Fibroblast of lung (primary cell): ENCODE measurements around the gene ANXA2.

Experiments
- EZH2 ChIP-seq: IDR thresholded peaks from 2 replicates; pipeline ENCODE4 v1.5.1; 2012; ENCODE audit warnings: low read length, control low read depth, mild to moderate bottlenecking; ENCODE audit errors: missing control alignments
- TF ChIP-seq, protein P1 (sequence below), 2 donors: IDR thresholded peaks in 1 of 2; conservative IDR thresholded peaks in 1 of 2; 1 replicate in 1 of 2; 2 replicates in 1 of 2; pipeline ENCODE4 v1.5.1; 2011 to 2012; ENCODE audit warnings: low read length in 2 of 2, control low read depth in 1 of 2, inconsistent platforms in 1 of 2, low read depth in 1 of 2, mild to moderate bottlenecking in 1 of 2

DNA sequence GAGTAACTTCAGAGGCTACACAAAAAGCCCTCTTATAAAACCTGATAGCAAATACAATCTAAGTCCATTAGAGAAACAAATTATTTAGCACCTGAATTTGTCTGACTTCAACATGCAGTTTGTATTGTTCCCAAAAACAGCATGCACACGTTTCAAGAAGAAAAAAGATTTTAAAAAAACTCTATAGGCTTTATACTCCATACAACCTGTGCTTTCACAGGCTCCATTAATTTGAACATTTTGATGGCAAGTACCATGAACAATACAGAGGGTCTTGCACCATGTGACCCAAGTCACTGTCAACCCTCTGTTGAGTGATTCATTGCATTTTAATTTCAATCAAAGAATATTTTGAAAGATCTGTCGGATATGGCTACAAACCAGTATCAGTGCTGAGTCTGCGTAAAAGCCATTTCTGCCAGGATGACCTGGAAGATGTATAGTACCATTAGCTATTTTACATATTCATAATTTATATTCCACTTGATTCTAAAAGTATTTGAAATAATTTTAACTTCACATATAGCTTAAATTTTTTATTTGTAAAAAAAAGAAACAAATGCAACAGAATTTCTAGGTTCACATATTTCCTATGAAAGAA is 13.2 kb downstream of the ANXA2 start:
- TF ChIP-seq, protein P1, sequence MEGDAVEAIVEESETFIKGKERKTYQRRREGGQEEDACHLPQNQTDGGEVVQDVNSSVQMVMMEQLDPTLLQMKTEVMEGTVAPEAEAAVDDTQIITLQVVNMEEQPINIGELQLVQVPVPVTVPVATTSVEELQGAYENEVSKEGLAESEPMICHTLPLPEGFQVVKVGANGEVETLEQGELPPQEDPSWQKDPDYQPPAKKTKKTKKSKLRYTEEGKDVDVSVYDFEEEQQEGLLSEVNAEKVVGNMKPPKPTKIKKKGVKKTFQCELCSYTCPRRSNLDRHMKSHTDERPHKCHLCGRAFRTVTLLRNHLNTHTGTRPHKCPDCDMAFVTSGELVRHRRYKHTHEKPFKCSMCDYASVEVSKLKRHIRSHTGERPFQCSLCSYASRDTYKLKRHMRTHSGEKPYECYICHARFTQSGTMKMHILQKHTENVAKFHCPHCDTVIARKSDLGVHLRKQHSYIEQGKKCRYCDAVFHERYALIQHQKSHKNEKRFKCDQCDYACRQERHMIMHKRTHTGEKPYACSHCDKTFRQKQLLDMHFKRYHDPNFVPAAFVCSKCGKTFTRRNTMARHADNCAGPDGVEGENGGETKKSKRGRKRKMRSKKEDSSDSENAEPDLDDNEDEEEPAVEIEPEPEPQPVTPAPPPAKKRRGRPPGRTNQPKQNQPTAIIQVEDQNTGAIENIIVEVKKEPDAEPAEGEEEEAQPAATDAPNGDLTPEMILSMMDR (conservative IDR thresholded peaks at IDR 0.05 in 1 of 2, IDR thresholded peaks at IDR 0.05 in 1 of 2; ENCODE audit: low read depth in 1 of 2, low read length in 2 of 2) = no peak
- no peak for TF ChIP-seq EZH2
